DND-41 (cell line): ENCODE results near the gene ALDH16A1.
A peak's percentile ranks its signal among the peaks of the same experiment; 100 is the strongest.

Source experiments
- ATAC-seq: fragments of 200-7000 bp; cut with Tn5 transposase; 3 replicates; pipeline ENCODE4 v1.9.1; 2021; ENCODE audit warnings: low read depth; ENCODE audit not compliant: insufficient read depth
- DNase-seq: peaks from one replicate; pipeline ENCODE4 v3.0.0-alpha.2; 2020
- H2AFZ ChIP-seq: 2 replicates; pipeline ENCODE4 v1.6.0; 2012; ENCODE audit warnings: low read depth, low read length
- H3K27ac ChIP-seq: 2 replicates; pipeline ENCODE4 v1.5.1; 2012; ENCODE audit warnings: low read length, inconsistent platforms
- H3K27me3 ChIP-seq: fragments of 200-600 bp; sonication (generic); 2 replicates; pipeline ENCODE4 v1.6.0; 2012; ENCODE audit warnings: low read length, mild to moderate bottlenecking, inconsistent platforms; ENCODE audit not compliant: insufficient read depth, poor library complexity
- H3K36me3 ChIP-seq: 2 replicates; pipeline ENCODE4 v1.5.1; 2012; ENCODE audit warnings: low read length, inconsistent platforms; ENCODE audit not compliant: insufficient read depth
- H3K4me1 ChIP-seq: 2 replicates; pipeline ENCODE4 v1.5.1; 2012; ENCODE audit warnings: mild to moderate bottlenecking, low read length; ENCODE audit not compliant: insufficient read depth
- H3K4me2 ChIP-seq: 2 replicates; pipeline ENCODE4 v1.6.0; 2012; ENCODE audit warnings: mild to moderate bottlenecking, moderate library complexity, low read length, inconsistent platforms; ENCODE audit not compliant: insufficient read depth
- H3K4me3 ChIP-seq, 2 experiments: fragments of 200-600 bp in 1 of 2; shearing (Covaris generic) in 1 of 2; 2 replicates each; pipeline ENCODE4 v1.5.1; 2012 to 2016; ENCODE audit warnings: inconsistent platforms in 2 of 2, low read length in 2 of 2, mild to moderate bottlenecking in 2 of 2, low read depth in 1 of 2, moderate library complexity in 1 of 2
- H3K79me2 ChIP-seq: 2 replicates; pipeline ENCODE4 v1.6.0; 2012; ENCODE audit warnings: low read length, inconsistent platforms; ENCODE audit not compliant: insufficient read depth
- H3K9ac ChIP-seq: 2 replicates; pipeline ENCODE4 v1.6.0; 2012; ENCODE audit warnings: low read depth, mild to moderate bottlenecking, inconsistent platforms, low read length, moderate library complexity
- H3K9me3 ChIP-seq: 2 replicates; pipeline ENCODE4 v1.5.1; 2012; ENCODE audit warnings: low read length, moderate library complexity, mild to moderate bottlenecking, inconsistent platforms; ENCODE audit not compliant: insufficient read depth, severe bottlenecking
- H4K20me1 ChIP-seq: 2 replicates; pipeline ENCODE4 v1.6.0; 2012; ENCODE audit warnings: low read length; ENCODE audit not compliant: insufficient read depth
- CTCF ChIP-seq: IDR thresholded peaks from 2 replicates; pipeline ENCODE4 v1.5.1; 2012; ENCODE audit warnings: borderline replicate concordance, low read length, moderate library complexity, mild to moderate bottlenecking; ENCODE audit not compliant: poor library complexity, severe bottlenecking; ENCODE audit errors: extremely low read depth
- EZH2 ChIP-seq: IDR thresholded peaks from 3 replicates; pipeline ENCODE4 v1.6.1; 2012; ENCODE audit warnings: borderline replicate concordance, low read depth, mild to moderate bottlenecking, moderate library complexity, low read length, inconsistent platforms; ENCODE audit not compliant: severe bottlenecking

The ALDH16A1 gene

GRCh38 chr19:49447485-49448431 is 5.3 kb upstream of the ALDH16A1 start:
- H3K27ac ChIP-seq = no peak overlapping the region
- no peak overlapping the region for H3K4me3 ChIP-seq
- H4K20me1 ChIP-seq = peaks cover 22% of the 10 kb centered on the region; the same call in 1 of the 2 replicates
- H3K9me3 ChIP-seq = no peaks in the 10 kb centered on the region
- H2AFZ ChIP-seq = no peak overlapping the region
- ATAC-seq = no peak
- no peak for TF ChIP-seq CTCF
- TF ChIP-seq EZH2 = no peak
- peak; percentile 67 for DNase-seq
- H3K36me3 ChIP-seq = peaks cover 44% of the 10 kb centered on the region
- peaks cover 32% of the 10 kb centered on the region for H3K79me2 ChIP-seq
- no peak overlapping the region for H3K9ac ChIP-seq
- no peak overlapping the region for H3K4me2 ChIP-seq
- H3K27me3 ChIP-seq = no peaks in the 10 kb centered on the region
- H3K4me1 ChIP-seq = peaks cover 40% of the 10 kb centered on the region

GRCh38 chr19:49448432-49448786 is 4.6 kb upstream of the ALDH16A1 start:
- no peak overlapping the region for H3K27ac ChIP-seq
- no peak for ATAC-seq
- H3K79me2 ChIP-seq = peaks cover 32% of the 10 kb centered on the region
- H3K9me3 ChIP-seq = no peaks in the 10 kb centered on the region
- no peak overlapping the region for H3K4me2 ChIP-seq
- DNase-seq = no peak
- peaks cover 22% of the 10 kb centered on the region; the same call in 1 of the 2 replicates for H4K20me1 ChIP-seq
- peaks cover 34% of the 10 kb centered on the region for H3K4me1 ChIP-seq
- H3K27me3 ChIP-seq = no peaks in the 10 kb centered on the region
- no peak overlapping the region for H2AFZ ChIP-seq
- H3K9ac ChIP-seq = no peak overlapping the region
- H3K4me3 ChIP-seq = no peak overlapping the region
- TF ChIP-seq EZH2 = no peak
- TF ChIP-seq CTCF = no peak
- H3K36me3 ChIP-seq = peaks cover 44% of the 10 kb centered on the region

DNA sequence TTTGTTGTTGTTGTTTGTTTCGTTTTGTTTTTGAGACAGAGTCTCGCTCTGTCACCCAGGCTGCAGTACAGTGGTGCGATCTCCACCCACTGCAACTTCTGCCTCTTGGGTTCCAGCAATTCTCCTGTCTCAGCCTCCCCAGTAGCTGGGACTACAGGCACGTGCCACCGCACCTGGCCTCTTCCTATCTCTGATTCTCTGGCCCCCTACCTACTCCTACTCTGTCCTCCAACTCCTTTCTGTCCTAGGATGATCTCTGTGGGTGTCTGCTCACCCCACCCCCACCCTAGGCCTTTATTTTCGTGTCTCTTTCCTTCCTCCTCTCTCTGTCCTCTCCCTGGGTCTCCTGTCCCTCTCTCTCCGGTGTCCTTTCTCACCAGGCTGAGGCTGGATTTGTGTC is 2.6 kb upstream of the ALDH16A1 start:
- H3K27ac ChIP-seq = peak overlapping the region; percentile 24
- no peak for TF ChIP-seq CTCF
- no peak for TF ChIP-seq EZH2
- H3K4me1 ChIP-seq = peaks cover 36% of the 10 kb centered on the region
- H4K20me1 ChIP-seq = peaks cover 22% of the 10 kb centered on the region; the same call in 1 of the 2 replicates
- no peak for ATAC-seq
- no peaks in the 10 kb centered on the region for H3K27me3 ChIP-seq
- H3K9me3 ChIP-seq = no peaks in the 10 kb centered on the region
- peak overlapping the region; percentile 86 to 91; a peak in 3 of 4 replicates for H3K4me3 ChIP-seq
- peaks cover 50% of the 10 kb centered on the region for H3K36me3 ChIP-seq
- peaks cover 49% of the 10 kb centered on the region for H3K79me2 ChIP-seq
- H2AFZ ChIP-seq = no peak overlapping the region
- peak overlapping the region; percentile 85 for H3K9ac ChIP-seq
- no peak for DNase-seq
- peak overlapping the region; percentile 78 for H3K4me2 ChIP-seq
